ENCODE results near the gene ENTREP3. TPM values are rescaled to one million over a fixed set of nuclear protein-coding genes. Genes with fewer than 3 reads are reported as not detected.
"Not testable (repeated sequence)": the region's sequence is repeated elsewhere in the genome, so short reads cannot be mapped to it uniquely, and the experiment has no call there.

Gene ENTREP3
- total and polyA plus RNA-seq, 10 donors, result 6.5 to 19.3 (median 11.9) TPM

GRCh38 chr1:155242805-155243358 is 12.4 kb downstream of the ENTREP3 start:
- Histone ChIP-seq H3K4me3 (peak overlapping the region in 2 of 8 donors; percentile 59 to 78), H3K27ac (peak overlapping the region in 7 of 8 donors; percentile 90 to 97 (median 95)), H3K9me3 (no peaks in the 10 kb centered on the region), H3K27me3 (replicated peaks in 1 of 7) (peaks cover 0 to 4% (median 0%) of the 10 kb centered on the region in 7 donors), H3K4me1 (peaks cover 22 to 63% (median 51%) of the 10 kb centered on the region in 6 donors), H3K36me3 (peaks cover 0 to 33% (median 10%) of the 10 kb centered on the region in 6 donors)
- 68 to 96% (median 80%) methylated on average over 3 of the region's 3 CpGs for WGBS, 5 donors
- intact Hi-C loops (cut with DNase I; ENCODE audit: low total_unique reads), result no loop called here
- DNase-seq, result no peak
- TF ChIP-seq POLR2A (IDR thresholded peaks at IDR 0.05), result no peak
- no peak for TF ChIP-seq CTCF (IDR thresholded peaks at IDR 0.05 in 8 of 11, conservative IDR thresholded peaks at IDR 0.05 in 3 of 11)
- no peak for TF ChIP-seq POLR2AphosphoS5 (IDR thresholded peaks at IDR 0.05)

- Histone ChIP-seq H3K36me3 (peaks cover 0 to 33% (median 16%) of the 10 kb centered on the region in 6 donors), H3K27ac (peak overlapping the region in 7 of 8 donors; percentile 67 to 97 (median 93)), H3K9me3 (no peaks in the 10 kb centered on the region), H3K4me3 (peak overlapping the region in 2 of 8 donors; percentile 46 to 70), H3K27me3 (replicated peaks in 1 of 7) (peaks cover 0 to 4% (median 0%) of the 10 kb centered on the region in 7 donors), H3K4me1 (peaks cover 22 to 66% (median 51%) of the 10 kb centered on the region in 6 donors)
- no peak for DNase-seq
- 36 to 69% (median 53%) methylated on average over 4 of the region's 4 CpGs for WGBS, 5 donors
- intact Hi-C loops (cut with DNase I; ENCODE audit: low total_unique reads), result no loop called here
- TF ChIP-seq POLR2A (IDR thresholded peaks at IDR 0.05) (no peak), CTCF (IDR thresholded peaks at IDR 0.05 in 8 of 11, conservative IDR thresholded peaks at IDR 0.05 in 3 of 11) (peak in 1 of 11 experiments; percentile 28), POLR2AphosphoS5 (IDR thresholded peaks at IDR 0.05) (peak in 1 of 3 donors; percentile 27)
Observed at GRCh38 chr1:155241841-155242264, 13.4 kb downstream of the ENTREP3 start.

GRCh38 chr1:155241069-155241679 is 14.1 kb downstream of the ENTREP3 start:
- TF ChIP-seq POLR2AphosphoS5 (IDR thresholded peaks at IDR 0.05), result peak in 1 of 3 donors; percentile 83
- TF ChIP-seq CTCF (IDR thresholded peaks at IDR 0.05 in 8 of 11, conservative IDR thresholded peaks at IDR 0.05 in 3 of 11), result no peak
- no peak for TF ChIP-seq POLR2A (IDR thresholded peaks at IDR 0.05)
- peaks cover 22 to 73% (median 51%) of the 10 kb centered on the region in 6 donors for H3K4me1 ChIP-seq
- DNase-seq, result peak; percentile 83
- intact Hi-C loops (cut with DNase I; ENCODE audit: low total_unique reads), result no loop called here
- peak overlapping the region; percentile 27 to 97 (median 92) for H3K27ac ChIP-seq
- H3K4me3 ChIP-seq, result peak overlapping the region; percentile 19 to 70 (median 46)
- peaks cover 0 to 39% (median 23%) of the 10 kb centered on the region in 6 donors for H3K36me3 ChIP-seq
- H3K9me3 ChIP-seq, result no peaks in the 10 kb centered on the region
- peaks cover 0 to 4% (median 0%) of the 10 kb centered on the region in 7 donors for H3K27me3 ChIP-seq (replicated peaks in 1 of 7)
- WGBS, 5 donors, result 12 to 18% (median 15%) methylated on average over 4 of the region's 4 CpGs

GRCh38 chr1:155236451-155236850 is 18.8 kb downstream of the ENTREP3 start:
- no peak overlapping the region for H3K4me3 ChIP-seq
- no peak for DNase-seq
- no peaks in the 10 kb centered on the region for H3K9me3 ChIP-seq
- peaks cover 0 to 51% (median 28%) of the 10 kb centered on the region in 6 donors for H3K36me3 ChIP-seq
- intact Hi-C loops (cut with DNase I; ENCODE audit: low total_unique reads), result no loop called here
- peaks cover 3 to 46% (median 20%) of the 10 kb centered on the region in 6 donors for H3K4me1 ChIP-seq
- 38 to 76% (median 60%) methylated on average over 5 of the region's 5 CpGs for WGBS, 5 donors
- H3K27ac ChIP-seq, result peak overlapping the region in 6 of 8 donors; percentile 15 to 61 (median 53)
- no peak for TF ChIP-seq POLR2A (IDR thresholded peaks at IDR 0.05)
- no peak for TF ChIP-seq CTCF (IDR thresholded peaks at IDR 0.05 in 8 of 11, conservative IDR thresholded peaks at IDR 0.05 in 3 of 11)
- no peak for TF ChIP-seq POLR2AphosphoS5 (IDR thresholded peaks at IDR 0.05)
- H3K27me3 ChIP-seq (replicated peaks in 1 of 7), result no peaks in the 10 kb centered on the region

GRCh38 chr1:155235375-155235774 is 19.9 kb downstream of the ENTREP3 start:
- 71 to 97% (median 79%) methylated on average over 6 to 8 of the region's 9 CpGs for WGBS, 5 donors
- Histone ChIP-seq H3K27ac (peak overlapping the region in 4 of 8 donors; percentile 52 to 61 (median 56)), H3K4me1 (peaks cover 0 to 36% (median 12%) of the 10 kb centered on the region in 6 donors), H3K36me3 (peaks cover 0 to 51% (median 28%) of the 10 kb centered on the region in 6 donors)
- H3K27me3 ChIP-seq (replicated peaks in 1 of 7); DNase-seq; intact Hi-C loops (cut with DNase I; ENCODE audit: low total_unique reads); H3K4me3 ChIP-seq; H3K9me3 ChIP-seq: not testable (repeated sequence)

- intact Hi-C loops (cut with DNase I; ENCODE audit: low total_unique reads); H3K27ac ChIP-seq; H3K4me3 ChIP-seq; H3K9me3 ChIP-seq; DNase-seq; H3K27me3 ChIP-seq (replicated peaks in 1 of 7): not testable (repeated sequence)
- Histone ChIP-seq H3K36me3 (peaks cover 0 to 35% (median 25%) of the 10 kb centered on the region in 6 donors), H3K4me1 (peaks cover 0 to 21% (median 0%) of the 10 kb centered on the region in 6 donors)
- 64 to 100% (median 80%) methylated on average over 1 to 2 of the region's 5 CpGs; no CpG with 5 or more reads in 1 of the 5 donors for WGBS, 5 donors
Observed at GRCh38 chr1:155233502-155233901, 21.8 kb downstream of the ENTREP3 start.
